Liver (tissue), 9 donors: ENCODE data around the gene IFT74. TPM values are rescaled to one million over a fixed set of nuclear protein-coding genes. Genes with fewer than 3 reads are reported as not detected.

Experiments used
- DNase-seq: peaks from one replicate; pipeline ENCODE4 v3.0.0-alpha.2; 2017; ENCODE audit warnings: low spot score
- H3K27ac ChIP-seq, 2 donors: one replicate each; pipeline ENCODE4 v1.7.0; 2013; ENCODE audit warnings: inconsistent platforms in 2 of 2, low read length in 2 of 2, control low read depth in 1 of 2, low read depth in 1 of 2, mild to moderate bottlenecking in 1 of 2
- H3K27me3 ChIP-seq, 4 donors: one replicate each; pipeline versions ENCODE4 v1.6.1 to v1.7.0; 2013; ENCODE audit warnings: low read length in 3 of 4, inconsistent platforms in 1 of 4, mild to moderate bottlenecking in 1 of 4, moderate library complexity in 1 of 4; ENCODE audit not compliant: control insufficient read depth in 4 of 4, insufficient read depth in 4 of 4
- H3K36me3 ChIP-seq, 4 donors: one replicate each; pipeline versions ENCODE4 v1.6.1 to v1.7.0; 2013; ENCODE audit warnings: low read length in 3 of 4, mild to moderate bottlenecking in 3 of 4, low read depth in 1 of 4, moderate library complexity in 1 of 4; ENCODE audit not compliant: control insufficient read depth in 4 of 4, insufficient read depth in 3 of 4
- H3K4me1 ChIP-seq, 4 donors: one replicate each; pipeline versions ENCODE4 v1.6.1 to v1.7.0; 2013; ENCODE audit warnings: low read length in 3 of 4, mild to moderate bottlenecking in 3 of 4, moderate library complexity in 1 of 4; ENCODE audit not compliant: control insufficient read depth in 4 of 4, insufficient read depth in 4 of 4
- H3K4me3 ChIP-seq, 3 donors: one replicate each; pipeline versions ENCODE4 v1.6.1 to v1.7.0; 2013; ENCODE audit warnings: low read length in 3 of 3, control low read depth in 1 of 3, low read depth in 1 of 3, mild to moderate bottlenecking in 1 of 3
- H3K9ac ChIP-seq, 2 donors: one replicate each; pipeline ENCODE4 v1.7.0; 2013; ENCODE audit warnings: low read length in 2 of 2, mild to moderate bottlenecking in 2 of 2, moderate library complexity in 2 of 2, control low read depth in 1 of 2, low read depth in 1 of 2
- H3K9me3 ChIP-seq, 4 donors: one replicate each; pipeline versions ENCODE4 v1.6.1 to v1.7.0; 2013; ENCODE audit warnings: low read length in 3 of 4; ENCODE audit not compliant: control insufficient read depth in 4 of 4
- EGR1 ChIP-seq, 2 donors: IDR thresholded peaks; 2 replicates each; pipeline ENCODE4 v1.6.1; 2016 to 2018; ENCODE audit warnings: antibody characterized with exemption in 2 of 2, low read depth in 2 of 2
- FOXA1 ChIP-seq: IDR thresholded peaks from 2 replicates; pipeline ENCODE4 v1.6.1; 2016; ENCODE audit warnings: antibody characterized with exemption
- FOXA2 ChIP-seq: IDR thresholded peaks from 2 replicates; pipeline ENCODE4 v1.6.1; 2016; ENCODE audit warnings: antibody characterized with exemption
- GABPA ChIP-seq, 2 donors: IDR thresholded peaks in 1 of 2; conservative IDR thresholded peaks in 1 of 2; 2 replicates each; pipeline ENCODE4 v1.6.1; 2016; ENCODE audit warnings: antibody characterized with exemption in 2 of 2, mild to moderate bottlenecking in 1 of 2, moderate library complexity in 1 of 2
- HNF4A ChIP-seq, 2 donors: conservative IDR thresholded peaks; 2 replicates each; pipeline ENCODE4 v1.6.1; 2016; ENCODE audit warnings: antibody characterized with exemption in 2 of 2, mild to moderate bottlenecking in 2 of 2
- HNF4G ChIP-seq: IDR thresholded peaks from 2 replicates; pipeline ENCODE4 v1.6.1; 2016; ENCODE audit warnings: antibody characterized with exemption
- JUND ChIP-seq, 2 donors: IDR thresholded peaks; 2 replicates each; pipeline ENCODE4 v1.6.1; 2016; ENCODE audit warnings: antibody characterized with exemption in 2 of 2
- RAD21 ChIP-seq, 2 donors: IDR thresholded peaks; 2 replicates each; pipeline ENCODE4 v1.6.1; 2016; ENCODE audit warnings: antibody characterized with exemption in 2 of 2, mild to moderate bottlenecking in 2 of 2
- RXRA ChIP-seq, 2 donors: IDR thresholded peaks; 2 replicates each; pipeline ENCODE4 v1.6.1; 2017 to 2018; ENCODE audit warnings: antibody characterized with exemption in 2 of 2, mild to moderate bottlenecking in 1 of 2
- SP1 ChIP-seq: IDR thresholded peaks from 2 replicates; pipeline ENCODE4 v1.6.1; 2018; ENCODE audit warnings: antibody characterized with exemption, mild to moderate bottlenecking
- TAF1 ChIP-seq: conservative IDR thresholded peaks from 2 replicates; pipeline ENCODE4 v1.6.1; 2016; ENCODE audit warnings: antibody characterized with exemption, mild to moderate bottlenecking
- YY1 ChIP-seq: IDR thresholded peaks from 2 replicates; pipeline ENCODE4 v1.6.1; 2016; ENCODE audit warnings: antibody characterized with exemption, mild to moderate bottlenecking
- WGBS: extraction: QIAGEN DNeasy Blood & Tissue Kit; methylation state at CpG from one replicate; pipeline ENCODE4 v1.1.7; 2013; 5-methylcytosine and 5-hydroxymethylcytosine counted together
- polyA plus RNA-seq, 2 donors: library from polyadenylated mRNA; stranded (reverse) in 1 of 2; unstranded in 1 of 2; fragments of 200-250 nt in 1 of 2; fragments of >200 nt in 1 of 2; fragmentation: Nextera tagmentation in 1 of 2; extraction: Ambion mirVana in 1 of 2; gene quantifications; one replicate each; pipeline versions ENCODE4 v1.2.1 to v1.2.3, GENCODE V29; 2013 to 2015
- total RNA-seq, 2 donors: library from RNA; depleted of rRNA; stranded (reverse); fragments of >200 nt; gene quantifications; one replicate each; pipeline ENCODE4 v1.2.3, GENCODE V29; 2014
- TF ChIP-seq, protein P1 (sequence below): IDR thresholded peaks from 2 replicates; pipeline ENCODE4 v1.6.1; 2016; ENCODE audit warnings: antibody characterized with exemption
- TF ChIP-seq, protein P2 (sequence below): IDR thresholded peaks from 2 replicates; pipeline ENCODE4 v1.6.1; 2016; ENCODE audit warnings: antibody characterized with exemption
- TF ChIP-seq, protein P3 (sequence below): IDR thresholded peaks from 2 replicates; pipeline ENCODE4 v1.6.1; 2016; ENCODE audit warnings: antibody characterized with exemption, mild to moderate bottlenecking
- TF ChIP-seq, protein P4 (sequence below): IDR thresholded peaks from 2 replicates; pipeline ENCODE4 v1.6.1; 2016; ENCODE audit warnings: antibody characterized with exemption
- donor health status: healthy.
- donor health status: healthy.
- donor health status: healthy.
- donor health status: healthy.
- donor health status: healthy.

IFT74 gene
- total and polyA plus RNA-seq, 4 donors, result 4.9 to 10.5 (median 7.4) TPM

DNA sequence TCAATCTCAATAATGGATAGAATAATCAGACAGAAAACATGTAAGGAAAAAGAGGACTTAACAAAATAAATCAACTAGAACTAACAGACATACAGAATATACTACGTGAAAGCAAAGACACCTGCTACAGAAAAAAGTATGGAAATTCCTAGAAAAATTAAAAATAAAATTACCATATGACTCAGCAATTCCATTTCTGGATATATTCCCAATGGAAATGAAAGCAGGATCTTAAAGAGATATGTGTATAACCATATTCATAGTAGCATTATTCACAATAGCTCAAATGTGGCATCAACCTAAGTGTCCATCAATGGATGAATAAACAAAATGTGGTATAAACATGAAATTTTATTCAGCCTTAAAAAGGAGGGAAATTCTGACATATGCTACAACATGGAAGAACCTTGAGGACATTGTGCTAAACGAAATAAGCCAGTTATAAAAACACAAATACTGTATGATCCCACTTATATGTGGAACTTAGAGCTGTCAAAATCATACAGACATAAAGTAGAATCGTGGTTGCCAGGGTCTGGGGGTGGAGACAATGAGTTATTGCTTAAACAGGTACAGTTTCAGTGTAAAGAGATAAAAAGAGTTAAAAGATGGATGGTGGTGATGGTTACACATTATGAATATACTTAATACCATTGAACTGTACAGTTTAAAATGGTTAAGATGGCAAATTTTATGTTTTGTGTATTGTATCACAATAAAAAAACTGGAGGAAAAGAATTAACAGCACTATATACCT lies 16.1 kb upstream of the IFT74 start:
- WGBS, result 90% methylated on average over 3 of the region's 3 CpGs
- DNase-seq, result no peak
- H3K27me3 ChIP-seq, result no peaks in the 10 kb centered on the region
- H3K4me3 ChIP-seq, result no peak overlapping the region
- TF ChIP-seq HNF4A (conservative IDR thresholded peaks at IDR 0.05), result no peak
- no peak for TF ChIP-seq JUND (IDR thresholded peaks at IDR 0.05)
- no peak for TF ChIP-seq FOXA1
- no peak for TF ChIP-seq GABPA (IDR thresholded peaks at IDR 0.05 in 1 of 2, conservative IDR thresholded peaks at IDR 0.05 in 1 of 2)
- no peak for TF ChIP-seq FOXA2
- TF ChIP-seq, protein P1, sequence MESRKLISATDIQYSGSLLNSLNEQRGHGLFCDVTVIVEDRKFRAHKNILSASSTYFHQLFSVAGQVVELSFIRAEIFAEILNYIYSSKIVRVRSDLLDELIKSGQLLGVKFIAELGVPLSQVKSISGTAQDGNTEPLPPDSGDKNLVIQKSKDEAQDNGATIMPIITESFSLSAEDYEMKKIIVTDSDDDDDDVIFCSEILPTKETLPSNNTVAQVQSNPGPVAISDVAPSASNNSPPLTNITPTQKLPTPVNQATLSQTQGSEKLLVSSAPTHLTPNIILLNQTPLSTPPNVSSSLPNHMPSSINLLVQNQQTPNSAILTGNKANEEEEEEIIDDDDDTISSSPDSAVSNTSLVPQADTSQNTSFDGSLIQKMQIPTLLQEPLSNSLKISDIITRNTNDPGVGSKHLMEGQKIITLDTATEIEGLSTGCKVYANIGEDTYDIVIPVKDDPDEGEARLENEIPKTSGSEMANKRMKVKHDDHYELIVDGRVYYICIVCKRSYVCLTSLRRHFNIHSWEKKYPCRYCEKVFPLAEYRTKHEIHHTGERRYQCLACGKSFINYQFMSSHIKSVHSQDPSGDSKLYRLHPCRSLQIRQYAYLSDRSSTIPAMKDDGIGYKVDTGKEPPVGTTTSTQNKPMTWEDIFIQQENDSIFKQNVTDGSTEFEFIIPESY, result no peak
- TF ChIP-seq SP1, result no peak
- TF ChIP-seq, protein P2, sequence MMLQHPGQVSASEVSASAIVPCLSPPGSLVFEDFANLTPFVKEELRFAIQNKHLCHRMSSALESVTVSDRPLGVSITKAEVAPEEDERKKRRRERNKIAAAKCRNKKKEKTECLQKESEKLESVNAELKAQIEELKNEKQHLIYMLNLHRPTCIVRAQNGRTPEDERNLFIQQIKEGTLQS, result no peak
- TF ChIP-seq, protein P3, sequence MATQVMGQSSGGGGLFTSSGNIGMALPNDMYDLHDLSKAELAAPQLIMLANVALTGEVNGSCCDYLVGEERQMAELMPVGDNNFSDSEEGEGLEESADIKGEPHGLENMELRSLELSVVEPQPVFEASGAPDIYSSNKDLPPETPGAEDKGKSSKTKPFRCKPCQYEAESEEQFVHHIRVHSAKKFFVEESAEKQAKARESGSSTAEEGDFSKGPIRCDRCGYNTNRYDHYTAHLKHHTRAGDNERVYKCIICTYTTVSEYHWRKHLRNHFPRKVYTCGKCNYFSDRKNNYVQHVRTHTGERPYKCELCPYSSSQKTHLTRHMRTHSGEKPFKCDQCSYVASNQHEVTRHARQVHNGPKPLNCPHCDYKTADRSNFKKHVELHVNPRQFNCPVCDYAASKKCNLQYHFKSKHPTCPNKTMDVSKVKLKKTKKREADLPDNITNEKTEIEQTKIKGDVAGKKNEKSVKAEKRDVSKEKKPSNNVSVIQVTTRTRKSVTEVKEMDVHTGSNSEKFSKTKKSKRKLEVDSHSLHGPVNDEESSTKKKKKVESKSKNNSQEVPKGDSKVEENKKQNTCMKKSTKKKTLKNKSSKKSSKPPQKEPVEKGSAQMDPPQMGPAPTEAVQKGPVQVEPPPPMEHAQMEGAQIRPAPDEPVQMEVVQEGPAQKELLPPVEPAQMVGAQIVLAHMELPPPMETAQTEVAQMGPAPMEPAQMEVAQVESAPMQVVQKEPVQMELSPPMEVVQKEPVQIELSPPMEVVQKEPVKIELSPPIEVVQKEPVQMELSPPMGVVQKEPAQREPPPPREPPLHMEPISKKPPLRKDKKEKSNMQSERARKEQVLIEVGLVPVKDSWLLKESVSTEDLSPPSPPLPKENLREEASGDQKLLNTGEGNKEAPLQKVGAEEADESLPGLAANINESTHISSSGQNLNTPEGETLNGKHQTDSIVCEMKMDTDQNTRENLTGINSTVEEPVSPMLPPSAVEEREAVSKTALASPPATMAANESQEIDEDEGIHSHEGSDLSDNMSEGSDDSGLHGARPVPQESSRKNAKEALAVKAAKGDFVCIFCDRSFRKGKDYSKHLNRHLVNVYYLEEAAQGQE, result no peak
- no peak for TF ChIP-seq RXRA (IDR thresholded peaks at IDR 0.05)
- no peak for TF ChIP-seq HNF4G
- TF ChIP-seq RAD21 (IDR thresholded peaks at IDR 0.05), result no peak
- no peak for TF ChIP-seq TAF1
- TF ChIP-seq YY1, result no peak
- no peak for TF ChIP-seq EGR1 (IDR thresholded peaks at IDR 0.05; ENCODE audit: low read depth in 2 of 2)
- TF ChIP-seq, protein P4, sequence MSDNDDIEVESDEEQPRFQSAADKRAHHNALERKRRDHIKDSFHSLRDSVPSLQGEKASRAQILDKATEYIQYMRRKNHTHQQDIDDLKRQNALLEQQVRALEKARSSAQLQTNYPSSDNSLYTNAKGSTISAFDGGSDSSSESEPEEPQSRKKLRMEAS, result no peak
- peaks cover 0 to 4% (median under 1%) of the 10 kb centered on the region in 4 donors for H3K9me3 ChIP-seq
- peaks cover 2 to 15% (median 6%) of the 10 kb centered on the region in 4 donors for H3K4me1 ChIP-seq
- no peak overlapping the region for H3K9ac ChIP-seq
- H3K36me3 ChIP-seq, result no peaks in the 10 kb centered on the region
- H3K27ac ChIP-seq, result no peak overlapping the region

DNA sequence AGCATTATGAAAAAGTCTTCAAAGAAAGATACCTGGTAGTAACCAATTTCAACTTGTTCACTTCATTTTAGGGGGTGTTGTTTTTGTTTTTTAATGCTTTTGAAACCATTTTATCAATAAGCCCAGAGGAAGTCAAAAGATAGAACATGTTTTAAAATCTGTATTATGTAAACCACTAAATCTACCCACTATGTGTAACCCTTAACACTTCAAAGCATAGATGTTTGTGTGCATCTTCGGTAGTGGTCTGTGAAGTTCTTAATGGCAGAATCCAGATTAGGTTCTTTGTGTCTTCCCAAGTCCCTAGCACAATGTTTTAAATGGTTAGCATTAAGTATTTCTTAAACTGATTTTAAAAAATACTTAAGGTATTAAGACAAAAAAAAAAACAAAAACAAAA lies 15.4 kb upstream of the IFT74 start:
- Histone ChIP-seq H3K27me3 (no peaks in the 10 kb centered on the region), H3K4me3 (no peak overlapping the region), H3K9me3 (peaks cover 0 to 4% (median under 1%) of the 10 kb centered on the region in 4 donors), H3K27ac (no peak overlapping the region), H3K4me1 (peaks cover 6 to 21% (median 10%) of the 10 kb centered on the region in 4 donors), H3K36me3 (no peaks in the 10 kb centered on the region), H3K9ac (no peak overlapping the region)
- 90% methylated on average over 1 of the region's 1 CpG for WGBS
- no peak for TF ChIP-seq SP1
- DNase-seq, result no peak
